HG03175 (cell line): ENCODE measurements around the gene PI4KB.

Experiments used
- ATAC-seq: cut with Tn5 transposase; IDR thresholded peaks from one replicate; pipeline ENCODE4 v1.9.1; 2021; ENCODE audit warnings: mild to moderate bottlenecking, moderate library complexity; ENCODE audit not compliant: unreplicated experiment

The PI4KB gene

GRCh38 chr1:151312826-151313225 is 14.4 kb downstream of the PI4KB start:
- ATAC-seq: no peak

- no peak for ATAC-seq
Observed at GRCh38 chr1:151312411-151312810, 14.8 kb downstream of the PI4KB start.

GRCh38 chr1:151311589-151312331 is 15.5 kb downstream of the PI4KB start:
- ATAC-seq: no peak

GRCh38 chr1:151311011-151311410 is 16.2 kb downstream of the PI4KB start:
- no peak for ATAC-seq

GRCh38 chr1:151309811-151310323 is 17.3 kb downstream of the PI4KB start:
- ATAC-seq: no peak

- ATAC-seq: no peak
Observed at GRCh38 chr1:151294742-151295462, 32.3 kb downstream of the PI4KB start.

- ATAC-seq: no peak
Observed at GRCh38 chr1:151293093-151293492, 34.1 kb downstream of the PI4KB start.

- no peak for ATAC-seq
Observed at GRCh38 chr1:151292207-151293030, 34.8 kb downstream of the PI4KB start.

GRCh38 chr1:151290709-151291303 is 36.4 kb downstream of the PI4KB start:
- ATAC-seq: no peak

GRCh38 chr1:151289991-151290708 is 37.1 kb downstream of the PI4KB start:
- no peak for ATAC-seq

GRCh38 chr1:151289080-151289935 is 37.9 kb downstream of the PI4KB start:
- no peak for ATAC-seq

- ATAC-seq: no peak
Observed at GRCh38 chr1:151288502-151288901, 38.7 kb downstream of the PI4KB start.

- no peak for ATAC-seq
Observed at GRCh38 chr1:151287767-151288500, 39.3 kb downstream of the PI4KB start.

- ATAC-seq: no peak
Observed at GRCh38 chr1:151287341-151287699, 39.9 kb downstream of the PI4KB start.

- no peak for ATAC-seq
Observed at GRCh38 chr1:151286619-151287340, 40.4 kb downstream of the PI4KB start.

- ATAC-seq: no peak
Observed at GRCh38 chr1:151284013-151284577, 43.1 kb downstream of the PI4KB start.

GRCh38 chr1:151282883-151283725 is 44.1 kb downstream of the PI4KB start:
- ATAC-seq: no peak
